OCI-M1 (cell line): ENCODE data around the gene FUOM.
A peak's percentile ranks its signal among the peaks of the same experiment; 100 is the strongest.
"Not testable (repeated sequence)": the region's sequence is repeated elsewhere in the genome, so short reads cannot be mapped to it uniquely, and the experiment has no call there.

ENCODE experiments used
- DNase-seq: peaks from one replicate; lab custom pipeline; 2025; lab: John Stamatoyannopoulos, UW

Gene FUOM

DNA sequence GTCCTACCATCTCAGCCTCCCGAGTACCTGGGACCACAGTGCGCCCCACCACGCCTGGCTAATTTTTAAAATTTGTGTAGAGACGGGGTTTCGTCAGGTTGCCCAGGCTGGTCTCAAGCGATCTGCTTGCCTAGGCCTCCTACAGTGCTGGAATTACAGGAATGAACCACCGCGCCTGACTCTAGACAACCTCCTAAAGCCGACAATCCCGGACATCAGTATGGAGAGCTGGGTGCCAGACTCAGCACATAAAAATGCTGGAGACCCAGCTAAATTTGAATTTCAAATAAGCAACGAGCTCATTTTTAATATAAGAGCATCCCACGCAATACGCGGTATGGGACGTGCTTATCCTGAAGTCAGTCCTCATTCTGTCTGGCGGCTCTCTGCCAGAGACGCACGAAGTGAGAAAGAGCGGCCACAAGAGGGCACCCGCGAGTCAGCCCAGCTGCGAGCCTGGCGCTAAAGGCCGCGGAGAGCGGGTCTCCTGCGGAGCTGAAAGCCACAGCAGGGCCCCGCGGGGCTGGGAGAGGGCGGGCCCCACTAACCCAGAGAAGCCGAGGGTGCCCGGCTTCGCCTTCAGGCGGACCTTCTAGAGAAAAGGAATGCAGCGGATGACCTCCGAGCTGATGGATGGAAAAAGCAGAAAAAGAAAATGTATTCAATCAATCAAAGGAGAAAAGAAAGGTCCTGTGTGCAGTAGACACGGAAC, 28.2 kb downstream of the FUOM start:
- DNase-seq: peak; percentile 95

DNA sequence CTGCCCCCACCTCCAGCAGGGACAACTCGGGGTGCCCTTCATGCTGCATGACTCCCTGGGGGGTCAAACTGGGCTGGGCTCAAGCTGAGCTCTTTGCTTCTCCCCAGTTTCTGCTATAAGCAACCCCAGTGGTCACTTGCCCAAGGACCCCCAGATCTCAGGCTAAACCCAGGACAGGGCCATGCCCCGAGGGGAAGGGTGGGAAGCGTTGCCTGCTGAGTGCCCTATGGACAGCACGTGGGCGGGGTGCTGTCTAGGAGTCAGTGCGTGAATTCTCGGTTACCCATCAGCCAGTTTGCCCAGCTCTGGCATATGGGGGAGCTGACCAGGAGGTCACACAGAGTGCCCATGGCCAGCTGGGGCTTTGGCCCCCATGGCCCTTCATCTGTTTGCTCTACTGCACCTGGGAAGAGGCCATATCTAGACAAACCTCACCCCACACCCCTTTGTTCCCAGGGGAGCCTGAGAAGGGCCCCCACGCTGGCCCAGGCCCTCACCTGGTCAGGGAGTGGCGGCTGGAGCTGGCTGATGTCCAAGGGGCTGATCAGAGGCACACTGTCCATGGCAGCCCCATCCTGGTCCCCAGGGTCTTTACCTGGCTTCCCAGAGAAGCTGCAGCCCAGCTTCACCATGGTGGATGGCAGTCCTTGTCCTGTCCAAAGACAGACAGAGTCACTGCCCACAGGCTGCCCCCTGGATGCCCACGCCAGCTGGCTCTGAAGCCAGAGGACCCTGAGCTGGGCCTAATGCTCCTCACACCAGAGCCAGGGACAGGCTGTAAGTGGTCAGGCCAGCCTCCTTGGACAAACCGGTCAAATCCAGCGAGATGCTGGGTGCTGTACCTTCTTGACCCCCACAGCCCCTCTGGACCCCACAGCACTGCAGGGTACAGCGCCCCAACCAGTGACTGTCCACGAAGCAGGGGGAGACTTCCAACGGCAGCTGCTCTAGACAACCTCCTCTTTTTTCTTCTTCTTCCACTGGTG, 29.2 kb downstream of the FUOM start:
- no peak for DNase-seq

DNA sequence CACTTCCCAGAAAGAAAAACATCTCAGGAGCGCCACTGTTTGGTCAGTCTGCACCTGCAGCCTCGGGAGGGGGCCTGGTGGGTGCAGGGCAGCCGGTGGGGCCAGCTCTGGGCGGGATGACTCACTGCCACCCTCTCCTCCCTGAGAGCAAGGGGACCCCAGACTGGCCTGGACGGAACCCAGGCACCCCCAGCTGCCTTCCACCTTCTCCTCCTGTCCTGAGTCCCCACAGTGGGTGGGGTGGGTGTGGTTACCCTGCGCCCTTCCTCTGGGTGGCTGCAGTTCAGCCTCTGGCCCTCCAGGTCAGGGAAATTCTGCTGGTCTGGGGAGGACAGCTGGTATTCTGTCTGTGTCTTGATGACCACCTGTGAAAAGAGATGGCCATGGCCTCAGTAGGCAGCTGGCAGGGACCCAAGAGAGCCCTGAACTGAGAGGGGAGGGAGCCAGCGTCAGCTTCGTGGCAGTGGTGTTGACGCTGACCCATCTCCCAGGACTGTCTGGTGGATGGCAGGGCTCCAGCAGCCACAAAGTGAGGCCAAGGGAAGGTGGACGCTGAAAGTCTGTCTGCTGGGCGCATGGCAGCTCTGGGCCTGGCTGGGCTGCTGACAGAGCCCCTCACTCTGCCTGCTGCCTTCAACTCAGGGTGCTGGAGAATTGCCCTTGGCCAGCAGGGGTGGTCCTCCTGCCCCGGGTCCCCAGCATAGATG, 30.0 kb downstream of the FUOM start:
- DNase-seq: no peak

DNA sequence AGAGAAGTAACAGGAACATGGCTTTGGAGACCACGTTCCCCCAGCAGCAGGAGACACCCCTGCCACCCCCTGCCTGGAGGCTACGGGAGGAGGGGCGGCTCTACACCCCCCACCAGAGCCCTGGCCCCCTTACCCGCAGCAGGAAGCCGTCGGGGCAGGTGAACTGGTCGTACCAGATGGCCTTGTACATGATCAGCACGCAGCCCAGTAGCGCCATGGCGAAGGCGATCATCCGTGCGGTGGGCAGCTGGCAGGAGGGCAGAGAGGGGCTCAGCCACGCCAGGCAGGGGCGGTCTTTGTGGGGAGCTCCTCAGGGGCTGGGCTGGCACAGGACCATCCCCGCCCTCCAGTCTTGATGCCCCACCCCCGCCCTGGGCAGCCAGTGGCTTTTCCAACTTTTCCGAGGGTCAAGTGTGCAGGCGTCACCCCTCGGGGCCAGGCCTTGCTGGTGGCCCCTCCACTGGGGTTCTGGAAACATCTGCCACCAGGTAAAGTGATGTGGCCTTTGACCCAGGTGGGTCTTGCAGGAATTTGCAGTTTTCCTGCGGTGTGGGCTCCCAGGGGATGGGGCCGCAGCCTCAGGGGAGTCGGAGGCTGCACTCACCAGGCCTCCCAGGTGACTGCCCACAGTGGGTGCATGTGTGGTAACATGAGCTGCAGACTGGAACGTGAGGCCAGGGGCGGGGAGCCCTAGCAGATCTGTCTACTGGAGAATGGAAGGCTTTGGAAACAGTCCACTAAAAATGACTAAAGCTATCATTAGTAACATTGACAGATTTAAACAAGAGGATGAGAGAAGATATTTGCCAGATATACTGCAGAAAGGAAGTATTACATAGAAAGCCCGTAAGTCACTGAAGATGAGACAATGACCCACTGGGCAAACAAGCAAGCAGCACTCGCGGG, 30.8 kb downstream of the FUOM start:
- DNase-seq: no peak

DNA sequence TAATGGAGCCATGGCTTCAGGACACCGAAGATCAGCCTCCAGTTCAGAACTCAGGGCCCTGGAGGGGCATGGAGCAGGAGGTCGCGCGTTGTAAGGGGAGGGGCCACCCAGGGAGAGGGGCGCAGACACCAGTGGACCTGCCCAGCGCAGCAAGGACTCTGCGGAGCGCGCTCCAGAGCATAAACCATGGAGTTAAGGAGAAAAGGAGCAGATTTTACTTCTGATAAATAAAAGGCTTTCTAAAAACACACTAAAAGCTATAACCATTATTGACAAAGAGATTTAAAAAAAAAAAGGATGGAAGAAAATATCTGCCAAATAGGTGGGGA, 31.6 kb downstream of the FUOM start:
- DNase-seq: no peak

DNA sequence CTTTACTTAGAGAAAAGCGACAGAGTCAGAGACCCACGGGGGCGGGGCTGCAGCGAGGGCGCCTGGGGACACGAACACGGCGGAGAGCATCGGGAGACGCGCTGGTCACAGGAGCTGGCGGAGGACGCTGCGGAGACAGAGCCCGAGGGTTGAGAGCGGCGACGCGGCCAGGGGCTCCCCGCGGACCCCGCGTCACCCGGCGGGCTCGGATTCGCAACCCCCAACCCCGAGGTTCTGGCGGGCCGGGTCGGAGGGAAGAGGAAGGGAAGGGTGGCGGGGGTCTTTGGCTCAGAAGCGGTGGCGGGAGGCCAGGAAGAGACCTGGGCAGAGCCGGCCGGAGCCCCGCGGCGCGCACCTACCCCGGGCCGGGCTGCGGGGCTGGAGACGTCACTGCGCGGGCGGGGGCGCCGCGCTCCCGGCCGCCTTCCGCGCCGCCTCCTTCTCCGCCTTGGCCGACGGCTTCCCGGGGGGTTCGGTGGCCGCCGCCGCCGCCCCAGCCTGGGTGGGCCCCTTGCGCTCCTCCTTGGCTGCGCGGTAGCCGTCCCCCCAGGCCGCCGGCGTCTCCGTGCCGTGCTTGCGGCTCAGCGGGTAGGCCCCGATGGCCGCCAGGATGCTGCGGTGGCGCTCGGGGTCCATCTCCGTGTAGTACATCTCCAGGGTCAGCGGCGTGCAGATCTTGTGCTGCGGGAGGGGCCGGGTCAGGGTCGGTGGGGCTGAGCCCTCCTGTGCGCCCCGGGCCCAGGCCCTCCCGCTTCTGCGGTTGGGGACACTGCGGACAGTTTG, 32.2 kb downstream of the FUOM start:
- no peak for DNase-seq

DNA sequence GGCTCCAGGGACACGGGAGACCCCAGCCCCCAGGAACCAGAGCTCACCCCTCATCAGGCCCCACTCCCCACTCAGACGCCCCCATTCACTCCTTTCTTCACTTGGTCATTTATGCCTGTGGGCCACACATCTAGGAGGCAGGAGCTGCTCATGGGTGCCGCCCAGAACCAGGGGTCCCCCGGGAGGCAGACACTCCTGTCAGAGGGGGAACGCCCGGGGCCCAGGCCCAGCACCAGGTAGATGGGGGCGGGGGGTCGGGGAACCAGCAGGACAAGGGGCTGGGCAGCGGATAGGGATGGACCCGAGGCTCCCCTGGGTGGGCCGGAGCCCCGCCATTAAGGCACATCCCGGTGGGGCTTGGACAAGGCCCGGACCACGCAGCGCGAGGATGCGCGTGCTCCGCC, 33.0 kb downstream of the FUOM start:
- no peak for DNase-seq

DNA sequence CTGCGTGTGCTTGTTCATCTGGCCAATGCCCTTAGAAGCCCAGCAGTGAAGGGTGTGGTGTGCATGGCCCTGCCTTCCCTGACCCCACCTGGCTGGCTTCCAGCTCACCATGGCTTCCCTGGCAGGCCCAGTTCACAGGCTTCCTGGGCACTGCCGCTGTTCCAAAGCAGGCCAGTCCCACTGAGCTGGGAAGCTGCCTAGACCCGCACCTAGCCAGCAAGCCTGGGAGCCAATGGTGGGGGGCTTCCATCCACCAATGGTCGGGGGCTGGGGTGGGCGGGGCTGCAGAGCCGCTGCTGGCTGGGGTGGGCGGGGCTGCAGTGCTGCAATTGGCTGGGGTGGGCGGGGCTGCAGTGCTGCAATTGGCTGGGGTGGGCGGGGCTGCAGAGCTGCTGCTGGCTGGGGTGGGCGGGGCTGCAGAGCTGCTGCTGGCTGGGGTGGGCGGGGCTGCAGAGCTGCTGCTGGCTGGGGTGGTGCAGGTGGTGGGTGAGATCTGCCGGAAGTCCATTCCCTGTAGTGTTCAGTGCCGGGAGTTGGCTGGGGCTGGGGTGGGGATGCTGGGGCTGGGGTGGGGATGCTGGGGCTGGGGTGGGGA, 33.5 kb downstream of the FUOM start:
- DNase-seq: peak; percentile 41

DNA sequence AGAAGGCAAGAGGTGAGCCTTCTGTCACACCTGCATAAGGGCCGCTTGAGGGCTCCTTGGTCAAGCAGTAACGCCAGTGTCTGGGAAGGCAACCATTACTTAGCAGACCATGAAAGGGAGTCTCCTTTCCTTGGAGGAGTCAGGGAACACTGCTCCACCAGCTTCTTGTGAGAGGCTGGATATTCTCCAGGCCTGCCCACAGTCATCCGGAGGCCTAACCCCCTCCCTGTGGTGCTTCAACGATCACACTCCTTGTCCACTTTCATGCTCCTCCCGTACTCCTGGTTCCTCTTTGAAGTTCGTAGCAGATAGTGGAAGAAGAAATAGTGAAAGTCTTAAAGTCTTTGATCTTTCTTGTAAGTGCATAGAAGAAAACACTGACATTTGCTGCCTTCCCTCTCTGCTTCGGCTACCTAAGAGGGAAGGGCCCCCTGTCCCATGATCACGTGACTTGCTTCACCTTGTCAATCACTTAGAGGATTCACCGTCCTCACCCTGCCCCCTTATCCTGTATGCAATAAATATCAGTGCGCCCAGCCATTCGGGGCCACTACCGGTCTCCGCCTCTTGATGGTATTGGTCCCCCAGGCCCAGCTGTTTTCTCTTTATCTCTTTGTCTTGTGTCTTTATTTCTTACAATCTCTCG, 35.6 kb downstream of the FUOM start:
- not testable (repeated sequence) for DNase-seq

DNA sequence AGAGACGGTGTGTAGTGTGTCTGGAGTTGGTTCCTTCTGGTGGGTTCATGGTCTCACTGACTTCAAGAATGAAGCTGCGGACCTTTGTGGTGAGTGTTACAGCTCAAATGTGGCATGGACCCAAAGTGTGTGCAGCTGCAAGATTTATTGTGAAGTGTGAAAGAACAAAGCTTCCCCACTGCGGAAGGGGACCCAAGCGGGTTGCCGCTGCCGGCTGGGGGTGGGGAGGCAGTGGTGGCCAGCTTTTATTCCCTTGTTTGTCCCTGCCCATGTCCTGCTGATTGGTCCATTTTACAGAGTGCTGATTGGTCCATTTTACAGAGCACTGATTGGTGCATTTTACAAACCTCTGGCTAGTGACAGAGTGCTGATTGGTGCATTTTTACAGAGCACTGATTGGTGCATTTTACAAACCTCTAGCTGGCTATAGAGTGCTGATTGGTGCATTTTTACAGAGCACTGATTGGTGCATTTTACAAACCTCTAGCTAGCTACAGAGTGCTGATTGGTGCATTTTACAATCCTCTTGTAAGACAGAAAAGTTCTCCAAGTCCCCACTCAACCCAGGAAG, 36.9 kb downstream of the FUOM start:
- not testable (repeated sequence) for DNase-seq

DNA sequence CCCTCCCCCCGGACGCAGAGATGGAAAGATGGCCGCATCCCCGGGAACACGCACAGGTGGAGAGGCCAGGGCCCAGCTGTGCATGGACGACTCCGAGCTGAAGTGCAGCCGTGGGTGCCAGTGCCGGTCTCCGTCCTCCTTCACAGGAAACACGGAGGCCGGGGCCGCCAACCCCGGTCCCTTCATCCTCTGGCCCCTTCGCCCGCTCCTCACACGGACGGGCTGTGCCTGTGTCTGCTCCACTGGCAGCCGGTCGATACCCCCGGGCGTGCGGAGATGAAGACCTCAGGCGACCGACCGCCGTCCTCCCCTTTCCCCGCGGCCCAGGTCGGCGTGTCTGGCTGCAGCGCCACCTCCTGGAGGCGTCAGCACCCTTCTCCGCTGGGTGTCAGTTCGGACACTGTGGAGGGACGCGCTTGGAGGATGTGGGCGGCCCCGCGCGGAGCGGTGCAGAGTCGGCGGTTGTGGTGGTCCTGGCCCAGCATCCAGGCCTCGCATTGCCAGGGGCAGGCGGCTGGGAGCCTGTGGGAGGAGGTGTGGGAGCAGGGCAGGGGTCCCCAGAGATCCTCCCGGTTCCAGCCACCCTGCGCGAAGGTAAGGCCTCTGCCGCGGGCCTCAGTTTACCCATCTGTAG, 39.2 kb downstream of the FUOM start:
- peak; percentile 91 for DNase-seq

DNA sequence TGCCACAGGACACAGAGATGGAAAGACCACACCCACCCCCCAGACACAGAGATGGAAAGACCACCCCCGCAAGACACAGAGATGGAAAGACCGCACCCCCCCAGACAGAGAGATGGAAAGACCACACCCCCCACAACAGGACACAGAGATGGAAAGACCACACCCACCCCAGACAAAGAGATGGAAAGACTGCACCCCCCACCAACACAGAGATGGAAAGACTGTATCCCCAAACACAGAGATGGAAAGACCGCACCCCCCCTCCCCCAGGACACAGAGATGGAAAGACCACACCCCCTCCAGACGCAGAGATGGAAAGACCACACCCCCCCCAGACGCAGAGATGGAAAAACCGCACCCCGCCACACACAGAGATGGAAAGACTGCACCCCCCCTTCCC, 41.1 kb downstream of the FUOM start:
- DNase-seq: no peak

DNA sequence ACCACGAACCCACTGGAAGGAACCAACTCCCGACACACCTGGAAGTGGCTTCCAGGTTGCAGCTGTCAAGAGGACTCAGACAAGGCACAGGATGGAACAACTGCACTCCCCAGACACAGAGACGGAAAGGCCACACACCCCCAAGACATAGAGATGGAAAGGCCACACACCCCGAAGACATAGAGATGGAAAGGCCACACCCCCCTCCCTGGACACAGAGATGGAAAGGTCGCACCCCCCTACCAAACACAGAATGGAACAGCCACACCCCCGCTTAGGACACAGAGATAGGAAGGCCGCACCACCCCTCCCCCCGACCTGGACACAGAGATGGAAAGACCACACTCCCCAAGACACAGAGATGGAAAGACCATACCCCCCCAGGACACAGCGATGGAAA, 41.6 kb downstream of the FUOM start:
- DNase-seq: peak; percentile 9

DNA sequence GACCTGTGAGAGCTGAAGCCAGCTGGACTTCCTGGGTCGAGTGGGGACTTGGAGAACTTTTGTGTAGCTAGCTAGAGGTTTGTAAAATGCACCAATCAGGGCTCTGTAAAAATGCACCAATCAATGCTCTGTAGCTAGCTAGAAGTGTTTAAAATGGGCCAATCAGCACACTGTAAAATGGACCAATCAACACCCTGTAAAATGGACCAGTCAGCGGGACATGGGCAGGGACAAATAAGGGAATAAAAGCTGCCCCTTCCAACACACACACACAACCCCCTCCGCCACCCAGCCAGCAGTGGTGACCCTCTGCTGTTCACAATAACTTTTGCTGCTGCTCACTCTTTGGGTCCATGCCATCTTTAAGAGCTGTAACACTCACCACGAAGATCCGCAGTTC, 42.0 kb downstream of the FUOM start:
- DNase-seq: peak; percentile 46

DNA sequence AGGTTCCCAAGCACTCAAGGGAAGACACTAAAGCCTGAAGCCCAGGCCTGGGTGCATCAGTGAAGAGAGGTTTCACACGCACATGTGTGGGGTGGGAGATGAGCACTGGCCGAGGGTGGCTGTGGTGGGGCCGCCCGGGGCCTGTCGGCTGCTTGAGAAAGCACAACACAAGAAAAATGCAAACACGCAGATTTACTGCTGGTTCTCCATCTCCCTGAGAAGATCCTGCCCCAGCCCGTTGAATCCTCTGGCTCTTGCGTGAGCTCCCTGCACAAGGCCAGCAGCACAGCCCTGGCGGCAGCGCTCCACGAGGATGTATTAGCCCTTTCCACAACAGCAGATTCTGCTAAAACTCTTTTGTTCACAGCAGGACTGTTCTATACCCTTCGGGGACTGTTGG, 42.9 kb downstream of the FUOM start:
- no peak for DNase-seq

DNA sequence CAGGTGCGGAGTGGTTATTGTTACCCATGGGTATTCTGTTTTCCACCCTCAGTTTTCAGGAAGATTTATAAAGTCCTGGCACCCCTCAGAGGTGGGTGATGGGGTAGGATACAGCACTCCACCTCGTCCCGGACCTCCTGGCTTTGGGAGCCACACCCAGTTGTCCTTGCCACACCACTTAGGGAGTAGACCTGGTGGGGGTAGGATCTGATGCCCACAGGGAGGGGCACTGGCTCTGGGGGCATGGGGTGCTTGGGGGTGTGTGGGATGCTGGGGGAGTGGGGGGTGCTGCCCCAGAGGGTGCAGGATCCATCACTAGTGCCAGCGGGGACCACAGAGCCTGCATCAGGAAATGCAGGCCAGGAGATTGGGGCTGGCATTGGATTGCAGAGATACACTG, 44.6 kb downstream of the FUOM start:
- DNase-seq: no peak

DNA sequence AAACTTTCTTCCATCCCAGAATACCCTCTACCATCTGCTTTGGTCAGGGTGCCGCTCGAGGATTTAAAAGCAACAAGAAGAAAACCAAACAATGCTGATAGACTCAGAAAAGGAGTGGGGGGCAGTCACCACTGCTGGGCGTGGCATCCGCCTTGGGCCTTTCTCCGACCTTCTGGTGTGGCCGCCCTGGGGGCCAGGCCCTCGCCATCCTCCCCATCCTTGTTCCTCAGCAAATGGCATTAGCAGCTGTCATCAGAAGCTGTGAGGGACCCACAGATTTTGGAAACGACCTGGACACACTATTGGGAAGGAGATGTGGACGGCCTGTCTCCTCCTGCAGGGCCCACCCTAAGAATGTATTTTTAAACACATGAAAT, 45.1 kb downstream of the FUOM start:
- no peak for DNase-seq

DNA sequence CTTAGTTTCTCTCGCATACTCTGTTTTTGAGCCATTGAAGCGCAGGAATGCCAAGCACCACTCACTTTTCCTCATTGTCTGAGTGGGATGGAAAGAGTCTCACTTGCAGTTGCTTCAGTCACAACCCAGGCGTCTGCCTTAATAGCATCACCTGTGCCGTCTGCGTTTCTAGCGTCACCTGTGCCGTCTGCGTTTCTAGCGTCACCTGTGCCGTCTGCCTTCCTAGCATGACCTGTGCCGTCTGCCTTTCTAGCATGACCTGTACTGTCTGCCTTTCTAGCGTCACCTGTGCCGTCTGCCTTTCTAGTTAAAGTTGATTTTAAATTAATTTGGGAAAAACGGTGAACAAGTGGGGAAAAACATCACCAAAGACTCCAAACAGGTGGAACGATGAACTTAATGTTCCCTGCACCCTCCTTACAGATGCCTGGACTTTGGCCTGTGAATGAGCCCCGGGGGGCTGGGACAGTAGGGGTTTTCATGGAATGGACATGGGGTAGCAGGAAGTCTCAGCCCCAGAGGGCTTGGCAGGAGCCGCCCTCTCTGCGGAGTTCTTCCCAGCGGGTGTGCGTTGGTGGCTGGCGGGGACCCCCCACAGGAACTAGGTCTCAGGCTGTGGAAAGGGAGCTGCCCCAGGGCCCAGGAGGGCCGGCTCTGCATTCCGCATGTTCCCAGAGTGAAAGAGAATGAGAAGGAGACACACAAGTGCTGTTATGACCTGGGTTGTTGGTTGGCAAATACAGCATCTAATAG, 45.6 kb downstream of the FUOM start:
- no peak for DNase-seq
